Hepatocyte (in vitro differentiated cells): ENCODE results near the gene DIPK1A. TPM values are rescaled to one million over a fixed set of nuclear protein-coding genes. Genes with fewer than 3 reads are reported as not detected.

Source experiments
- DNase-seq: peaks from one replicate; pipeline ENCODE4 v3.0.0-alpha.2; 2016; ENCODE audit warnings: low spot score
- H2AFZ ChIP-seq: fragments of 200-600 bp; sonication (generic); 2 replicates; pipeline ENCODE4 v1.6.0; 2016; ENCODE audit warnings: antibody characterized with exemption, mild to moderate bottlenecking
- H3K27ac ChIP-seq: fragments of 200-600 bp; sonication (generic); 2 replicates; pipeline ENCODE4 v1.5.1; 2016; ENCODE audit warnings: mild to moderate bottlenecking
- H3K27me3 ChIP-seq: fragments of 200-600 bp; sonication (generic); 2 replicates; pipeline ENCODE4 v1.6.1; 2016
- H3K36me3 ChIP-seq: fragments of 200-600 bp; sonication (generic); replicated peaks from 2 replicates; pipeline ENCODE4 v1.5.1; 2016; ENCODE audit warnings: low read depth; ENCODE audit not compliant: insufficient read depth
- H3K4me1 ChIP-seq: fragments of 200-600 bp; sonication (generic); 2 replicates; pipeline ENCODE4 v1.5.1; 2016; ENCODE audit warnings: mild to moderate bottlenecking, moderate library complexity; ENCODE audit not compliant: insufficient read depth
- H3K4me2 ChIP-seq: fragments of 200-600 bp; sonication (generic); 2 replicates; pipeline ENCODE4 v1.6.0; 2016
- H3K4me3 ChIP-seq: fragments of 200-600 bp; sonication (generic); 2 replicates; pipeline ENCODE4 v1.5.1; 2016; ENCODE audit warnings: mild to moderate bottlenecking
- H3K79me2 ChIP-seq: fragments of 200-600 bp; sonication (generic); 2 replicates; pipeline ENCODE4 v1.6.0; 2017; ENCODE audit warnings: mild to moderate bottlenecking
- H3K9me2 ChIP-seq: fragments of 200-600 bp; sonication (generic); replicated peaks from 2 replicates; pipeline ENCODE4 v1.6.0; 2017; ENCODE audit warnings: mild to moderate bottlenecking; ENCODE audit not compliant: insufficient read depth
- H3K9me3 ChIP-seq: fragments of 200-600 bp; sonication (generic); 2 replicates; pipeline ENCODE4 v1.5.1; 2016; ENCODE audit warnings: low read depth, mild to moderate bottlenecking
- H4K20me1 ChIP-seq: fragments of 200-600 bp; sonication (generic); 2 replicates; pipeline ENCODE4 v1.6.0; 2016; ENCODE audit warnings: mild to moderate bottlenecking; ENCODE audit not compliant: insufficient read depth, poor library complexity, severe bottlenecking
- EZH2 ChIP-seq: fragments of 200-600 bp; sonication (generic); IDR thresholded peaks from 2 replicates; pipeline ENCODE4 v1.6.1; 2016; ENCODE audit warnings: antibody characterized with exemption, mild to moderate bottlenecking, borderline replicate concordance
- EZH2phosphoT487 ChIP-seq: fragments of 200-600 bp; sonication (generic); IDR thresholded peaks from one replicate; pipeline ENCODE4 v1.6.1; 2018; ENCODE audit warnings: antibody characterized with exemption, mild to moderate bottlenecking, low read depth, moderate library complexity; ENCODE audit not compliant: unreplicated experiment, severe bottlenecking
- WGBS: methylation state at CpG from one replicate; pipeline ENCODE4 v1.1.6; 2016; ENCODE audit warnings: low lambda C conversion rate; ENCODE audit errors: missing lambda C conversion rate; 5-methylcytosine and 5-hydroxymethylcytosine counted together
- polyA plus RNA-seq: library from polyadenylated mRNA; unstranded; fragments of >200 nt; fragmentation: Nextera tagmentation; extraction: Ambion mirVana; gene quantifications from 2 replicates; pipeline ENCODE4 v1.2.1, GENCODE V29; 2016
- total RNA-seq: library from RNA; depleted of rRNA; stranded (reverse); fragments of >200 nt; gene quantifications from 2 replicates; pipeline ENCODE4 v1.2.3, GENCODE V29; 2014
- TF ChIP-seq, protein P1 (sequence below): fragments of 200-600 bp; sonication (generic); IDR thresholded peaks from 2 replicates; pipeline ENCODE4 v1.5.1; 2016; ENCODE audit warnings: antibody characterized with exemption, mild to moderate bottlenecking; ENCODE audit not compliant: poor library complexity

DIPK1A gene
- total and polyA plus RNA-seq, 2 experiments from 2014 or later, result 18.0 to 19.7 TPM

DNA sequence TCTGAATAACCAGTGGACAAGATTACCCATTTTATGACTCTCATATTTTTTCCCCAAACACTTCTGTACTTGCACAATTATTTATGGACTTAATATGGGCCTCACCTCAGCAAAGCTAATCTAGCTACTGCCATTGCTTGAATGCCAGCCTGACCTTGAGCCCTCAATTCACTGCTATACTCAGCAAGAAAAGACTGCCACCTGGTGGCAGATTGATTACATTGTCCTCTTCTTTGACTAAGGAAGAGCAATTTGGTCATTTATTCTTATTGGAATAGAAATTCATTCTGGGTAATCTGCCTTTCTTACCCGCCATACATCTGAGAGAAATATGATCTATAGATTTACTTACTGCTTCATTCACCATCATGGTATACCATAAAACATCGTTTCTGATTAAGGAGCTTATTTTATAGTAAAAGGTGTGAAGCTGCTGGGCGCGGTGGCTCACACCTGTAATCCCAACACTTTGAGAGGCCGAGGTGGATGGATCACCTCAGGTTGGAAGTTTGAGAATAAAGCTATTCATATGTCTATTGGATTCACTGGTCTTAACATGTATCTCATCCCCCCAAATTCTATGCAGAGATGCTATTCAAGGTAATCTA, 32.9 kb upstream of the DIPK1A start:
- H3K27me3 ChIP-seq, result no peaks in the 10 kb centered on the region
- no peak overlapping the region for H3K4me3 ChIP-seq
- H3K9me2 ChIP-seq, result no peaks in the 10 kb centered on the region
- no peaks in the 10 kb centered on the region for H3K9me3 ChIP-seq
- no peaks in the 10 kb centered on the region for H4K20me1 ChIP-seq
- H3K4me2 ChIP-seq, result no peak overlapping the region
- H2AFZ ChIP-seq, result no peak overlapping the region
- no peaks in the 10 kb centered on the region for H3K79me2 ChIP-seq
- no peak for TF ChIP-seq EZH2phosphoT487
- TF ChIP-seq, protein P1, sequence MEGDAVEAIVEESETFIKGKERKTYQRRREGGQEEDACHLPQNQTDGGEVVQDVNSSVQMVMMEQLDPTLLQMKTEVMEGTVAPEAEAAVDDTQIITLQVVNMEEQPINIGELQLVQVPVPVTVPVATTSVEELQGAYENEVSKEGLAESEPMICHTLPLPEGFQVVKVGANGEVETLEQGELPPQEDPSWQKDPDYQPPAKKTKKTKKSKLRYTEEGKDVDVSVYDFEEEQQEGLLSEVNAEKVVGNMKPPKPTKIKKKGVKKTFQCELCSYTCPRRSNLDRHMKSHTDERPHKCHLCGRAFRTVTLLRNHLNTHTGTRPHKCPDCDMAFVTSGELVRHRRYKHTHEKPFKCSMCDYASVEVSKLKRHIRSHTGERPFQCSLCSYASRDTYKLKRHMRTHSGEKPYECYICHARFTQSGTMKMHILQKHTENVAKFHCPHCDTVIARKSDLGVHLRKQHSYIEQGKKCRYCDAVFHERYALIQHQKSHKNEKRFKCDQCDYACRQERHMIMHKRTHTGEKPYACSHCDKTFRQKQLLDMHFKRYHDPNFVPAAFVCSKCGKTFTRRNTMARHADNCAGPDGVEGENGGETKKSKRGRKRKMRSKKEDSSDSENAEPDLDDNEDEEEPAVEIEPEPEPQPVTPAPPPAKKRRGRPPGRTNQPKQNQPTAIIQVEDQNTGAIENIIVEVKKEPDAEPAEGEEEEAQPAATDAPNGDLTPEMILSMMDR, result peak; percentile 88
- no peak overlapping the region for H3K27ac ChIP-seq
- no peaks in the 10 kb centered on the region for H3K4me1 ChIP-seq
- H3K36me3 ChIP-seq, result no peaks in the 10 kb centered on the region
- WGBS, result 59% methylated on average over 5 of the region's 5 CpGs
- DNase-seq, result peak; percentile 94

DNA sequence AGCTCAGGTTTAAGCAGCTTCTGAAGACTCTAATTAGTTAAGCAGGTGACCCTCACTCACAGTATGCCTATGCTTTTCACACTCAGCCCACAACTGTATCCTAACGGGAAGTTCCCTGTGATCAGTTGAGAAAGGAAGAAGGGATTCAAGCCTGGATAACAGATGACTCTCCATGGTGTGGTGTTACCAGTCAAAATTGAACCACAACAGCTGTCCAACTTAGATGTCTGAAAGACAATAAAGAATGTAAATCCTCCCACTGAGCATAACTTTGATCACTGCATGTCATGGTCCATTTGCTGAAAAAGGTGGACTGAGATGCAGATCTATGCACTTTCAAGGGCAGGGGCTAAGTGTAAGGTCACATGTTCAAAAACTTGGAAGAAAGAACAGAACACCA, 32.3 kb upstream of the DIPK1A start:
- H3K9me2 ChIP-seq, result no peaks in the 10 kb centered on the region
- H3K79me2 ChIP-seq, result no peaks in the 10 kb centered on the region
- H3K27ac ChIP-seq, result no peak overlapping the region
- H2AFZ ChIP-seq, result no peak overlapping the region
- no peaks in the 10 kb centered on the region for H3K27me3 ChIP-seq
- no peak for DNase-seq
- 97% methylated on average over 1 of the region's 1 CpG for WGBS
- no peaks in the 10 kb centered on the region for H3K4me1 ChIP-seq
- no peak overlapping the region for H3K4me2 ChIP-seq
- H3K36me3 ChIP-seq, result no peaks in the 10 kb centered on the region
- H4K20me1 ChIP-seq, result no peaks in the 10 kb centered on the region
- TF ChIP-seq, protein P1, result no peak
- TF ChIP-seq EZH2phosphoT487, result no peak
- no peak for TF ChIP-seq EZH2
- H3K9me3 ChIP-seq, result no peaks in the 10 kb centered on the region
- no peak overlapping the region for H3K4me3 ChIP-seq

DNA sequence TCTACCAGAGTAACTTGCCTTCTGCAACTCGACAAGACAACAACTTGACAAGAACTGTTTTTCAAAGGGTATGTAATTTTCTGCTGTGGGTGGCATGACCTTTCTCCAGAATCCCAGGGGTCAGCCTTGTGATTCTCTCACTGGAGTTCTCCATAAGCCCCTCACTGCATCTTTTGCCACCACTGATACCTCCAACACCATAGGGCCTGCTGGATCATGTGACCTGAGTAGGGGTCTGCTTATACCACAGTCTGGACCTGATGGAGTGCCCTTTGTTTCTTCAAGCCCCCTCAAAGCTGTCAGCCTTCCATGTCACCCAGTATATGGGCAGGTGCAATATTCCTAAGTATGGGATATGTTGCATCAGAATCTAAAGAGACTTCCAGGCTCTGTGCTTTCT, 31.6 kb upstream of the DIPK1A start:
- H3K9me3 ChIP-seq, result no peaks in the 10 kb centered on the region
- DNase-seq, result no peak
- H3K27me3 ChIP-seq, result no peaks in the 10 kb centered on the region
- no peak for TF ChIP-seq EZH2
- no peak for TF ChIP-seq EZH2phosphoT487
- TF ChIP-seq, protein P1, result no peak
- H3K4me1 ChIP-seq, result no peaks in the 10 kb centered on the region
- H3K79me2 ChIP-seq, result no peaks in the 10 kb centered on the region
- no peaks in the 10 kb centered on the region for H3K9me2 ChIP-seq
- WGBS, result 82% methylated on average over 1 of the region's 1 CpG
- no peak overlapping the region for H3K4me3 ChIP-seq
- H3K4me2 ChIP-seq, result no peak overlapping the region
- H3K36me3 ChIP-seq, result no peaks in the 10 kb centered on the region
- no peaks in the 10 kb centered on the region for H4K20me1 ChIP-seq
- H2AFZ ChIP-seq, result no peak overlapping the region
- H3K27ac ChIP-seq, result no peak overlapping the region

DNA sequence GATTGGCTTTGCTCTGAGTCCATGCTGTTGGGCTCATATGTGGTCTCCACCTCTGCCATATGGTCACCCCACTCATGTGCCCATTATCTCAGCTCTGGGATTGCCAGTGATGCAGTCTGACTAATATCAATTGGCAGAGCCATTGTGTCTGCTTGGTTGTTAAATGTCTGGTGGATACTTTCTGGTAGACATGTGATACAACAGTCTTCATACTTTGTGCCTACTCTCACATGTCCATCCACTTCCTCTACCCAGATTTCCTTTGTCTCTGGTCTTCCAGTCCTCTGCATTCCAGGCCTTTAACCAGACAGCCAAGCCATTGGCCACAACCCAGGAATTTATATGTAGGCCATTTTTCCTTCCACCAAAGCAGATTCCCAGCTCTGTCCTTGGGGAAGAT, 30.8 kb upstream of the DIPK1A start:
- H2AFZ ChIP-seq, result no peak overlapping the region
- no peak for DNase-seq
- no peaks in the 10 kb centered on the region for H3K9me3 ChIP-seq
- no peaks in the 10 kb centered on the region for H3K79me2 ChIP-seq
- no peaks in the 10 kb centered on the region for H3K4me1 ChIP-seq
- H3K4me2 ChIP-seq, result no peak overlapping the region
- no peaks in the 10 kb centered on the region for H3K27me3 ChIP-seq
- no peaks in the 10 kb centered on the region for H3K9me2 ChIP-seq
- no peaks in the 10 kb centered on the region for H3K36me3 ChIP-seq
- no peak overlapping the region for H3K4me3 ChIP-seq
- no peaks in the 10 kb centered on the region for H4K20me1 ChIP-seq
- TF ChIP-seq EZH2phosphoT487 (no peak), EZH2 (no peak)
- TF ChIP-seq, protein P1, result no peak
- H3K27ac ChIP-seq, result no peak overlapping the region
